HCT116 (cell line): ENCODE measurements around the gene TOMM22.

ENCODE experiments used
- CTCF ChIP-seq, 3 experiments: fragments of 200-600 bp in 1 of 3; sonication (generic) in 1 of 3; IDR thresholded peaks in 2 of 3; conservative IDR thresholded peaks in 1 of 3; 2 replicates each; pipeline ENCODE4 v1.5.1; 2012 to 2017; ENCODE audit warnings: low read depth in 2 of 3, low read length in 2 of 3, antibody characterized with exemption in 1 of 3, borderline replicate concordance in 1 of 3, control low read depth in 1 of 3, mild to moderate bottlenecking in 1 of 3, mixed read lengths in 1 of 3, mixed run types in 1 of 3, moderate library complexity in 1 of 3; ENCODE audit not compliant: insufficient read depth in 1 of 3
- POLR2A ChIP-seq: IDR thresholded peaks from 2 replicates; pipeline ENCODE4 v1.7.0; 2011; ENCODE audit warnings: borderline replicate concordance; ENCODE audit not compliant: insufficient read depth, insufficient read length; ENCODE audit errors: extremely low read depth
- POLR2AphosphoS5 ChIP-seq: IDR thresholded peaks from 2 replicates; pipeline ENCODE4 v1.6.1; 2011; ENCODE audit warnings: mild to moderate bottlenecking, low read depth, low read length, moderate library complexity
- REST ChIP-seq: IDR thresholded peaks from 2 replicates; pipeline ENCODE4 v1.6.1; 2012; ENCODE audit warnings: low read depth

GRCh38 chr22:38710866-38711265 is 29.1 kb downstream of the TOMM22 start:
- no peak for TF ChIP-seq CTCF (IDR thresholded peaks at IDR 0.05 in 2 of 3, conservative IDR thresholded peaks at IDR 0.05 in 1 of 3; ENCODE audit: borderline replicate concordance in 1 of 3, insufficient read depth in 1 of 3, low read depth in 2 of 3, low read length in 2 of 3)
- TF ChIP-seq POLR2AphosphoS5 = no peak
- no peak for TF ChIP-seq POLR2A
- no peak for TF ChIP-seq REST
